Measurements from ENCODE around the gene TBL1X. TPM values are rescaled to one million over a fixed set of nuclear protein-coding genes. Genes with fewer than 3 reads are reported as not detected.

Gene TBL1X
- total RNA-seq, 1 experiment from 2014 or later: 31.9 TPM

DNA sequence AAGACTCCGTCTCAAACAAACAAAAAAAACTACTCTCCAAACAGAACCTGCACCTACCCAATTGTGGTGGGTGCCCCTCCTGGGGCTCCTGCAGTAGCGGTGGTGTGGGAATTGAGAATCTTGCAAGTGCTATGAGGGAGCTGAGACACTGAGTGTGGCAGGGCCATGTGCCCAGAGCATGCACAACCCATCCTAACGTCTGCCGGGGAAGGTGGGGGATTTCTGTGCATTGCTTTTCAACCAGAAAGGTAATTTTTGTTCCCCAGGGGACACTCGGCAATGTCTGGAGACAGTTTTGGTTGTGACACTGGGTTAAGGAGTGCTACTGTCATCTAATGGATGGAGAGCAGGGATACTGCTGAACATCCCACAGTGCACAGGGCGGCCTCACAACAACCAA, 35.7 kb downstream of the TBL1X start:
- CTCF ChIA-PET: interaction anchor here (0.6 kb wide), 1 partner anchor 357 kb away, joined by 8 read pairs; no protein-coding TSS in a partner anchor
- Histone ChIP-seq H3K4me2 (ENCODE audit: low read length) (no peak overlapping the region), H2AFZ (ENCODE audit: low read length) (no peak overlapping the region), H3K79me2 (ENCODE audit: low read length) (peaks cover 41% of the 10 kb centered on the region), H4K20me1 (ENCODE audit: low read length) (0 out of 2 replicates have a peak, but pooled peaks cover 6% of the 10 kb centered on the region), H3K9me2 (replicated peaks; ENCODE audit: low read length) (no peaks in the 10 kb centered on the region), H3K27me3 (ENCODE audit: low read length) (no peaks in the 10 kb centered on the region), H3K4me3 (ENCODE audit: low read length) (no peak overlapping the region), H3K9ac (ENCODE audit: low read length) (no peak overlapping the region), H3F3A (ENCODE audit: low read length, unreplicated experiment) (no peaks in the 10 kb centered on the region), H3K27ac (ENCODE audit: low read length) (no peak overlapping the region), H3K36me3 (ENCODE audit: low read depth, low read length) (peaks cover 31% of the 10 kb centered on the region), H3K4me1 (ENCODE audit: insufficient read depth, low read length) (no peaks in the 10 kb centered on the region), H3K9me3 (ENCODE audit: low read length) (no peaks in the 10 kb centered on the region)
- intact Hi-C loops (cut with micrococcal nuclease): no loop called here
- no TSS peak for BruUV-seq (replicated peaks)
- POLR2A ChIA-PET (ENCODE audit: unreplicated experiment): interaction anchor here (0.6 kb wide), 1 partner anchor 10 kb away, joined by 6 read pairs; no protein-coding TSS in a partner anchor
- no peak for ATAC-seq
- no peak for DNase-seq
- no peak for TF ChIP-seq EZH2 (IDR thresholded peaks at IDR 0.05; ENCODE audit: low read length, unreplicated experiment)
- no peak for TF ChIP-seq CTCF (conservative IDR thresholded peaks at IDR 0.05; ENCODE audit: low read depth, low read length)
- no peak for TF ChIP-seq EZH2phosphoT487 (IDR thresholded peaks at IDR 0.05; ENCODE audit: borderline replicate concordance, low read length)

GRCh38 chrX:9501362-9501761, 36.5 kb downstream of the TBL1X start:
- Histone ChIP-seq H3K79me2 (ENCODE audit: low read length) (peaks cover 34% of the 10 kb centered on the region), H2AFZ (ENCODE audit: low read length) (no peak overlapping the region), H3K9me2 (replicated peaks; ENCODE audit: low read length) (no peaks in the 10 kb centered on the region), H3K4me3 (ENCODE audit: low read length) (no peak overlapping the region), H3K9me3 (ENCODE audit: low read length) (no peaks in the 10 kb centered on the region), H3K4me1 (ENCODE audit: insufficient read depth, low read length) (no peaks in the 10 kb centered on the region), H4K20me1 (ENCODE audit: low read length) (0 out of 2 replicates have a peak, but pooled peaks cover 4% of the 10 kb centered on the region), H3K36me3 (ENCODE audit: low read depth, low read length) (peaks cover 29% of the 10 kb centered on the region), H3F3A (ENCODE audit: low read length, unreplicated experiment) (no peaks in the 10 kb centered on the region), H3K27me3 (ENCODE audit: low read length) (no peaks in the 10 kb centered on the region), H3K27ac (ENCODE audit: low read length) (no peak overlapping the region), H3K9ac (ENCODE audit: low read length) (no peak overlapping the region), H3K4me2 (ENCODE audit: low read length) (no peak overlapping the region)
- POLR2A ChIA-PET (ENCODE audit: unreplicated experiment): interaction anchor here (0.6 kb wide), 1 partner anchor 11 kb away, joined by 6 read pairs; no protein-coding TSS in a partner anchor
- ATAC-seq (no peak), DNase-seq (no peak)
- CTCF ChIA-PET: interaction anchor here (0.6 kb wide), 1 partner anchor 358 kb away, joined by 8 read pairs; no protein-coding TSS in a partner anchor
- intact Hi-C loops (cut with micrococcal nuclease): no loop called here
- no TSS peak for BruUV-seq (replicated peaks)
- TF ChIP-seq EZH2phosphoT487 (IDR thresholded peaks at IDR 0.05; ENCODE audit: borderline replicate concordance, low read length) (no peak), EZH2 (IDR thresholded peaks at IDR 0.05; ENCODE audit: low read length, unreplicated experiment) (no peak), CTCF (conservative IDR thresholded peaks at IDR 0.05; ENCODE audit: low read depth, low read length) (no peak)

GRCh38 chrX:9503261-9503660, 38.4 kb downstream of the TBL1X start:
- TF ChIP-seq EZH2phosphoT487 (IDR thresholded peaks at IDR 0.05; ENCODE audit: borderline replicate concordance, low read length) (no peak), EZH2 (IDR thresholded peaks at IDR 0.05; ENCODE audit: low read length, unreplicated experiment) (no peak), CTCF (conservative IDR thresholded peaks at IDR 0.05; ENCODE audit: low read depth, low read length) (no peak)
- H3F3A ChIP-seq (ENCODE audit: low read length, unreplicated experiment): no peaks in the 10 kb centered on the region
- ATAC-seq: no peak
- H3K4me2 ChIP-seq (ENCODE audit: low read length): no peak overlapping the region
- ChIA-PET CTCF (no interaction called here), POLR2A (ENCODE audit: unreplicated experiment) (no interaction called here)
- no peaks in the 10 kb centered on the region for H3K4me1 ChIP-seq (ENCODE audit: insufficient read depth, low read length)
- intact Hi-C loops (cut with micrococcal nuclease): no loop called here
- peaks cover 29% of the 10 kb centered on the region for H3K36me3 ChIP-seq (ENCODE audit: low read depth, low read length)
- no peaks in the 10 kb centered on the region for H3K9me3 ChIP-seq (ENCODE audit: low read length)
- DNase-seq: no peak
- no peaks in the 10 kb centered on the region for H4K20me1 ChIP-seq (ENCODE audit: low read length)
- no TSS peak for BruUV-seq (replicated peaks)
- H2AFZ ChIP-seq (ENCODE audit: low read length): no peak overlapping the region
- H3K9ac ChIP-seq (ENCODE audit: low read length): no peak overlapping the region
- H3K27me3 ChIP-seq (ENCODE audit: low read length): no peaks in the 10 kb centered on the region
- H3K4me3 ChIP-seq (ENCODE audit: low read length): no peak overlapping the region
- no peak overlapping the region for H3K27ac ChIP-seq (ENCODE audit: low read length)
- no peaks in the 10 kb centered on the region for H3K9me2 ChIP-seq (replicated peaks; ENCODE audit: low read length)
- peaks cover 17% of the 10 kb centered on the region for H3K79me2 ChIP-seq (ENCODE audit: low read length)
